ENCODE measurements around the gene AGTRAP.

The AGTRAP gene

GRCh38 chr1:11764519-11764918 is 28.6 kb downstream of the AGTRAP start:
- DNase-seq = no peak

- no peak for DNase-seq
These were observed 29.9 kb downstream of the AGTRAP start for GRCh38 chr1:11765661-11766428.

DNA sequence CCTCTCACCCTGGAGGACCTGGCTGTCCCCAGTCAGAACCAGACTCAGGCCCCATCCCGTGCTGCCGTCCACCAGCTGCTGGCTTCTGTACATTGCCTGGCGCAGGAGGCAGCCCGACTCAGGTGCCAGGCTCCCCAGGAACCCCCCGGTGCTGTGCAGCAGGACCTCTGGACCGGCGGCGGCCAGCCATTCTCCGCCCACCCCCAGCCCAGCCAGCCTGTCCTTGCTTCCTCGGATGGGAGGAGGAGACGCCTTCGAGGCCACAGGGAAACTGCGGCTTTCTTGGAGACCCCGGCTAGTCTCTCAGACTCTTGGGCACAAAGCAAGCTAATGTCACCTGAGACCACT is 30.5 kb downstream of the AGTRAP start:
- no peak for DNase-seq

GRCh38 chr1:11767922-11768704 is 32.2 kb downstream of the AGTRAP start:
- DNase-seq = no peak

DNA sequence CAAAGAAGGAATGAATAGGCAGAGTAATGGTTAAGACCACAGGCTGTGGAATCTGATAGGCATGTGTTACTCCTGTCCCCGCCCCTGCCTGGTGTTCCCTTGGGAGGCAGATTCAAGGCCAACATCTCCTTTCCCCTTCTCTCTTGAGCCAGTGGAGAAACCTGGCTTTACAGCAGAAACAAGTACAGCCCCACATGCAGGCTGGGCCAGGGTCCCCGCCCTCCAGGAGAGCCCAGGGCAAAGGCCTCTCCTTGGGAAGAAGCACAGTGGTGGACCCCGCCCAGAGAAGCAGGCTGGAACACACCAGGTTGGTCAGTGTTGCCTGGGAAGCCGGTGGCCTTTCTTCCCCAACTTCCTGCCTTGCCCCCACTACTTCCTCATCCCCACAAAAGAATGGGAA is 32.9 kb downstream of the AGTRAP start:
- DNase-seq = no peak

- no peak for DNase-seq
These were observed 33.3 kb downstream of the AGTRAP start for GRCh38 chr1:11769274-11769673.

DNA sequence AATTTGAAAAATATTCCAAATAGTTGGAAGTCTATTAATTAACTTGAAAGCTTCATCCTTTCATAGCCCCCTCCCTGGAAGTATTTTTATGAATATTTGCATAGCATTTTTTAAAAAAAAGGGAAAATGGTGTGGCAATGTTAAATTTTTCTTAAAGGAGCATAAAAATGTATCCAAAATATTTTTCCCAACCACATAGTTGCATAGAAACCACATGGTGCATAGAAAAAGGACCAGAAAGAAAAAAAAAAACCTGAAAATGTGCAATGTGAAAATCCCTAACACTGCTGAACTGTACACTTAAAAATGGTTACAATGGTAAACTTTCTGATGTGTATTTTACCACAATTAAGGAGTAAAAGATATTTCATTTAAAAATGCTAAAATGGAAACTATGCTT is 34.1 kb downstream of the AGTRAP start:
- no peak for DNase-seq

- no peak for DNase-seq
These were observed 35.6 kb downstream of the AGTRAP start for GRCh38 chr1:11771481-11772043.

GRCh38 chr1:11772458-11772857 is 36.5 kb downstream of the AGTRAP start:
- no peak for DNase-seq

GRCh38 chr1:11774753-11775152 is 38.8 kb downstream of the AGTRAP start:
- no peak for DNase-seq

DNA sequence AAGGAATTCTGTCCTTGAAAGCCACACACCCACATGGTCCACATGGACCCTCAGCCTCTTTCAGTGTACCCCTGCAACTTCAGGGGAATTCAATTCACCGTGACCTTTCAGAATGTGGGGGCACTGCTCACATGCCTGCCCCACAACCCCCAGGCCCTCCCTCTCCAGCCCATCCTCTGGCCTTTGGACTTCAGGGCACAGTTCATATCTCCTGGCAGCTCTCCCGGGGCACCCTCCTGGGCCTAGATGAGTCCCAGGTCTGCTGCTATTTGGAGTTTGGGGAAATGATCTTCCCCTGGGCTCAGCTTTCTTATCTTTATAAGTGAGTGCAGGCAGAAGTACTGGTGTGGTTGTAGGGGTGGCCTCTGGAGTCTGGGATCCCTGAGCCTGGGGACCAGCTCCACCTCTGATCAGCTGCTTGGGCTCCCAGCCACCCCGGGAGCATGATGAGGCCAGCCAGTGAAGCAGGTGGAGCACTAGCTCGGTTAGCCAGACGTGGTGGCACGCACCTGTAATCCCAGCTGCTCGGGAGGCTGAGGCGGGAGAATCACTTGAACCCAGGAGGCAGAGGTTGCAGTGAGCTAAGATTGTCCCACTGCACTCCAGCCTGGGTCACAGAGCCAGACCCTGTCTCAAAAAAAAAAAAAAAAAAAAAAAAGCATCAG is 41.9 kb downstream of the AGTRAP start:
- no peak for DNase-seq

DNA sequence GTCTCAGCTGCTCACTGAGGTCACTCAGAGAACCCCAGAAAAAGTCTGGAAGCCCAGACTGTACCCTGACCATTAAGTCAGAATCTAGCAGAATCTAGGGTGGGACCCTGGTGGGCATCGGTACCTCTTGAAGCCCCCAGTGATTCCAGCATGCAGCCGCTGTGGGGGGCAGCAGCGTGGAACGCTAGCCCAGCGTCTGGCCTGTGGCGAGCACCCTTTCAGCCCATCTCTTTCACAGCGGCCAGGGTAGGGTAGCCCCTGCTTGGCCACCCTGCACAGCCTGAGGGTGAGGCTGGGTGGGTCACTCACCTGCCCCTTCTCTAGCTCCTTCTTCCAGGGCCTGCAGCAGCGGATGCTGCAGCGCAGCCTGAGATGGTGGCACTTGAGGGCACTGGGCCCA is 42.4 kb downstream of the AGTRAP start:
- DNase-seq = no peak

GRCh38 chr1:11778844-11779623 is 43.1 kb downstream of the AGTRAP start:
- DNase-seq = no peak

DNA sequence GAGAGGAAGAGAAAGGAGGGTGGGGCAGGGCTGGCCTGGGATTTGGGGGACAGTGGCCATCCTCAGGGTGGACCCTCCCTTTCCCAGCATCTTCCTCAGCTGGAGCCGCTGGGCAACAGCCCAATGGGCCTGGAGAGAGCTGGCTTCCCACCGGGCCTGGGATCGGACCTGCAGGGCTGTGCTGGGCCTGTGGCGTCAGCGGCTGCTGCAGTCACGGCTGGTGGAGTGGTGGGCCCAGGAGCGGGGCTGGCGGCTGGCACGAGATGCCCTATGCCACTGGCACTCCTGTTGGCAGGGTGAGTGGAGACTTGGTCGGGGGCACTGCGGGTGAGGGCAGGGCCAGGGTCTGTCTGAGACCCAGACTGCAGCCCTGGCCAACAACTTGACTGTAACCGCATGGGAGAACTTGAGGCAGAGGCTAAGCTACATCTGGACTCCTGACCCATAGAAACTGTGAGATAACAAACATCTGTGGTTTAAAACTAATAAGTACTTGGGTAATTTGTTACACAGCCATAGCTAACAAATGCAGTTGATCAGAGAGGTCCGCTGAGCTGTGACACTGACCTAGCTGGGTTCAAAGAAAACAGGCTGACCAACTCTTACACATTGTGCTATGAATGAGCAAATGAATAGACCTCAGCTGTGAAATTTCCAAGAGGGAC is 43.9 kb downstream of the AGTRAP start:
- DNase-seq = no peak

- DNase-seq = no peak
These were observed 44.6 kb downstream of the AGTRAP start for GRCh38 chr1:11780380-11781147.

- no peak for DNase-seq
These were observed 45.4 kb downstream of the AGTRAP start for GRCh38 chr1:11781297-11781696.

DNA sequence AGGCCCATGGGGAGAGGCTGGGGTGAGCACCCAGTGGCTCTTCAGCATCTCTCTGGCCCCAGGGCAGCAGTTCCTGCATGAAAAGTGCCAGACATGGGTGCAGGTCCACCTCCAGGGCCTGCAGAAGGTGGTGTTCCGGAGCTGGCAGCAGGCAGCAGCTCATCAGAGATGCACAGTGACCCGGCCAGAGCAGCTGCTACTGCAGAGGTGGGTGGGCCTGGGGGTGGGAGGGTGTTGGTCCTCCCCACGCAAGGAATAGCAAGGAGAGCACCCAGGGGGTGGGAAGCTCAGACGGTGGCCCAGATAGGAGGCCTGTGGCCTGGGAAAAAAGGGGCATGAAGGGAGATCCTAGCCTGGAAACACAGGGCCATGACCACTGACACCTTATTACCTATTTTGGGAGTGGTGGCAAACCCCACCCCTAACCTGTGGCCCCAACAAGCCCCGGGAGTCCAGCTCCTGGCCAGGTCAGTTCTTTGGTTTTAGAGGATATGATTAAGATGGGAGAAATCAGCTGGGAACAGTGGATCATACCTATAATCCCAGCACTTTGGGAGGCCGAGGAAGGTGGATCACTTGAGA is 46.3 kb downstream of the AGTRAP start:
- no peak for DNase-seq

DNA sequence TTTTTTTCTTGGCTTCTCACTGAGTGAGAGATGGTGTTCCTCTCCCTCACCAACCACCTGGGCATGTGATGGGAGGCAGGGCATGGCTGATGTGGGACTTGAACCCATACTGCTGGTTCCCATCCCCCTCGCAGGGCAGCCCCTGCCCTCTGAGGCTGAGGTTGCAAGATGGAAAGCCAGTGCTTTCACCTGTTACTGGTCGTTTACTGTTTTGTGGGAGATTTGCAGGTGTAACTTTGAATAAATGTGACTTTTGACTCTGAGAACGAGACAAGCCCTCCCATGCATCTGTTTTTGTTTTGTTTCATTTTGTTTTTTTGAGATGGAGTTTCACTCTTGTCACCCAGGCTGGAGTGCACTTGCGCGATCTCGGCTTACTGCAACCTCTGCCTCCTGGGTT is 47.6 kb downstream of the AGTRAP start:
- DNase-seq = no peak

DNA sequence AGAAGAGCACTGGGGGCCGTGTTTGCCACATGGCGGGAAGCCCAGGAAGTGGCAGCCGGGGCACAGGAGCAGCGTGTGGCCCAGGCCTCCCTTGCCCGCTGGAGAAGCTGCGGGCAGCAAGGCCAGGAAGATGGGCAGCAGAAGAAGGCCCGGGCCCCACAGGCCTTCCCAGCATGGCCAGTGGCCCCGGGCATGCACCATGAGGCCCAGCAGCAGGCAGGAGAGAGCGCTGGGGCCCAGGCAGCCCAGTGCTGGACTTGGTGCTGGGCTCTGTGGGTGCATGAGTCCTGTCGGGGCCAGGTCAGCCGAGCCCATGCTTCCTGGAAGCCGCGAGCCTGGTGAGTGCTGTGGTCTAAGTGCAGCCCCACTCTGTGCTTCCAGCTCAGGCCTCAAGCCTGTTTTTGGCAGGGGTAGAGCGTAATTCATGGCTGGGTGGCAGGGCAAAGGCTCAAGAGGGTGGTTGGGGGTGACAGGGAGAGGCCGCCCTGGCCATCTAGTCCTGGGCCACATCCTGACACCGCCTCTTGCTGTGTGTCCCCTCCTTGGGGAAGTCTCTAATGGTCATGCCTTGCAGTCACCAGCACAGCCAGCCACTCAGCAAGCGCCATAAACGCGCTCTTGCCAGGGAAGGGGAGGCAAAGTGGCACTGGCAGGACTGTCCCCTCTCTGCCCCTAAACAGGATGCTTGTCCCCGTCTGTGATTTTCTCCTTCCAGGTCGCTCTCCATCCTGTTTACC is 48.5 kb downstream of the AGTRAP start:
- no peak for DNase-seq

Data from activated CD4-positive, alpha-beta T cell treated with anti-CD3 and anti-CD28 coated beads, Interleukin-2, amount 50 U/mL, for 1 hour (primary cell).